ENCODE measurements around the gene GATA2. TPM values are rescaled to one million over a fixed set of nuclear protein-coding genes. Genes with fewer than 3 reads are reported as not detected.

Gene GATA2
- total RNA-seq, 1 donor from 2014 or later, result 0.10 TPM

DNA sequence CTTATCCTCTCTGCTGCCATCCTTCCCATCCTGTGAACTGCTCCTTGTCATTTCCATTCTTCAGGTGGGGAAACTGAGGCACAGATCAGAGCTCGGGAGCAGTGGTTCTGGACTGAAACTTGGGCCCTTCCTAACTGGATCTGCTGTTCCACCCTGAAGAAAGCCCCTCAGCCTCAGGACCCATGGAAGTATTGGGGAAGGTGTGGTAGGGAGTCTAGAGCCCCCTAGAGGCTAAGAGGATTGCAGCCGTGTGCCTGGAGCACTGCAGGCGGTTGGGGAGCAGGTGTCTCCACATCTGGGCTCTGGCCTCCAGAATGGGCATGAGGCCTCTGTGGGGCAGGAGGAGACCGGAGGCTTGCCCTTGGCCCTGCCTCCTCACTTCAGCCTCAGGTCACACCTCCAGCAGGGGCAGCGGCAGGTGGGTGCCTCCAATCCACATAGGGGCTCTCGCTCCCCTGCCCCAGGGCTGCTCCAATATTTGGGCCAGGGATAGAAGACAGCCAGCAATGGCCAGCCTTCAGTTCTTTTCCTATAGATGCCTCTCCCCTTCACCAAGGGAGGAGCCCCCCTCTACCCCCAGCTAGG is 54.4 kb downstream of the GATA2 start:
- TF ChIP-seq, protein P1, sequence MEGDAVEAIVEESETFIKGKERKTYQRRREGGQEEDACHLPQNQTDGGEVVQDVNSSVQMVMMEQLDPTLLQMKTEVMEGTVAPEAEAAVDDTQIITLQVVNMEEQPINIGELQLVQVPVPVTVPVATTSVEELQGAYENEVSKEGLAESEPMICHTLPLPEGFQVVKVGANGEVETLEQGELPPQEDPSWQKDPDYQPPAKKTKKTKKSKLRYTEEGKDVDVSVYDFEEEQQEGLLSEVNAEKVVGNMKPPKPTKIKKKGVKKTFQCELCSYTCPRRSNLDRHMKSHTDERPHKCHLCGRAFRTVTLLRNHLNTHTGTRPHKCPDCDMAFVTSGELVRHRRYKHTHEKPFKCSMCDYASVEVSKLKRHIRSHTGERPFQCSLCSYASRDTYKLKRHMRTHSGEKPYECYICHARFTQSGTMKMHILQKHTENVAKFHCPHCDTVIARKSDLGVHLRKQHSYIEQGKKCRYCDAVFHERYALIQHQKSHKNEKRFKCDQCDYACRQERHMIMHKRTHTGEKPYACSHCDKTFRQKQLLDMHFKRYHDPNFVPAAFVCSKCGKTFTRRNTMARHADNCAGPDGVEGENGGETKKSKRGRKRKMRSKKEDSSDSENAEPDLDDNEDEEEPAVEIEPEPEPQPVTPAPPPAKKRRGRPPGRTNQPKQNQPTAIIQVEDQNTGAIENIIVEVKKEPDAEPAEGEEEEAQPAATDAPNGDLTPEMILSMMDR (IDR thresholded peaks at IDR 0.05), result peak; percentile 59
- Mint-ChIP-seq H3K27me3 (ENCODE audit: low read depth) (peaks cover 52% of the 10 kb centered on the region), H3K36me3 (ENCODE audit: low read depth) (no peaks in the 10 kb centered on the region), H3K4me3 (ENCODE audit: unreplicated experiment) (no peak overlapping the region), H3K9me3 (ENCODE audit: low read depth) (peaks cover 5% of the 10 kb centered on the region), H3K27ac (ENCODE audit: unreplicated experiment) (no peak overlapping the region), H3K4me1 (ENCODE audit: low read depth) (peaks cover 9% of the 10 kb centered on the region)
- no peak for DNase-seq (ENCODE audit: low spot score)

- DNase-seq (ENCODE audit: low spot score), result no peak
- Mint-ChIP-seq H3K27me3 (ENCODE audit: low read depth) (peaks cover 57% of the 10 kb centered on the region), H3K4me3 (ENCODE audit: unreplicated experiment) (no peak overlapping the region), H3K4me1 (ENCODE audit: low read depth) (peaks cover 21% of the 10 kb centered on the region), H3K36me3 (ENCODE audit: low read depth) (no peaks in the 10 kb centered on the region), H3K9me3 (ENCODE audit: low read depth) (peaks cover 5% of the 10 kb centered on the region), H3K27ac (ENCODE audit: unreplicated experiment) (no peak overlapping the region)
- TF ChIP-seq, protein P1 (IDR thresholded peaks at IDR 0.05), result no peak
These were observed 56.8 kb downstream of the GATA2 start for GRCh38 chr3:128436214-128436613.

DNA sequence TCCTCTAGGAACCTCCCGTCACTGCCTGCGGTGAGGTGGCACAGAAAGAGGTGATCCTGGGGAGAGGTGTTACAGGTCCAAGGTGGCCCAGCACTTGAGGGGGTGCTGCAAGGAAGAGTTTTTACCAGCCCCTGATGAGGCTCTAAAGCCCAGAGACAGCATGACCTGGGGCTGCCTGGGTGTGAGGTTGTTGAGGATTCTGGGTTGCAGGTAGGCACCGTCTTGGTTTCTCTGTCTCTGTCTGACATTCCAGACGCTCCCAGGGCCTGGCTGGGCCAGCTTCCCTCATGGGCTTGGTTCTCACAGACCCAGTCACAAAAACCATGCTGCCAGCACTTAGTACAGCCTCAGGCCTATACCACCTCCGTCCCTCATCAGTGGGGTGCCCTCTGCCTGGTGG is 57.4 kb downstream of the GATA2 start:
- Mint-ChIP-seq H3K27me3 (ENCODE audit: low read depth) (peaks cover 63% of the 10 kb centered on the region), H3K4me3 (ENCODE audit: unreplicated experiment) (no peak overlapping the region), H3K4me1 (ENCODE audit: low read depth) (peaks cover 21% of the 10 kb centered on the region), H3K9me3 (ENCODE audit: low read depth) (peaks cover 5% of the 10 kb centered on the region), H3K36me3 (ENCODE audit: low read depth) (no peaks in the 10 kb centered on the region), H3K27ac (ENCODE audit: unreplicated experiment) (no peak overlapping the region)
- TF ChIP-seq, protein P1 (IDR thresholded peaks at IDR 0.05), result no peak
- no peak for DNase-seq (ENCODE audit: low spot score)

DNA sequence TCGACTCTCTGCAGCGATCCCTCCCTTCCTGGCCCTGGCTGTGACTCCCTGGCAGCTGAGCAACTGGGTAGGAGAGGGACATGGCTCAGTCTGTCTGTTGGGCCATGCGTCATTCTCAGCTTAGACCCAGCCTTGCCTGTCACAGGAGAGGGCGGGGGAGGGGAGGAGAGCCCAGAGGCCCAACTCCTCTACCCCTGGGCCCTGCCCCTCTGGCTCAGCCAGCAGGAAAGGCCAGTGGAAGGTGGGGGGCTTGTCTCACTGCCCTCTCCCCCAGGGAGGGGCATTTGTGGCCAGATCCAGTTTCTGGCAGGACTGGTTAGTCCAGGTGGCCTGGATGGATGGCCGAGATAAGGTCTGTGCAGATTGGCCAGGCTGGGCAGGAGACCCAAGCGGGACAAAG is 57.9 kb downstream of the GATA2 start:
- Mint-ChIP-seq H3K4me1 (ENCODE audit: low read depth) (peaks cover 21% of the 10 kb centered on the region), H3K9me3 (ENCODE audit: low read depth) (peaks cover 5% of the 10 kb centered on the region), H3K4me3 (ENCODE audit: unreplicated experiment) (no peak overlapping the region), H3K27ac (ENCODE audit: unreplicated experiment) (no peak overlapping the region), H3K27me3 (ENCODE audit: low read depth) (peaks cover 64% of the 10 kb centered on the region), H3K36me3 (ENCODE audit: low read depth) (no peaks in the 10 kb centered on the region)
- TF ChIP-seq, protein P1 (IDR thresholded peaks at IDR 0.05), result no peak
- no peak for DNase-seq (ENCODE audit: low spot score)

- no peak overlapping the region for H3K27ac Mint-ChIP-seq (ENCODE audit: unreplicated experiment)
- peaks cover 19% of the 10 kb centered on the region for H3K4me1 Mint-ChIP-seq (ENCODE audit: low read depth)
- H3K4me3 Mint-ChIP-seq (ENCODE audit: unreplicated experiment), result no peak overlapping the region
- H3K36me3 Mint-ChIP-seq (ENCODE audit: low read depth), result no peaks in the 10 kb centered on the region
- H3K27me3 Mint-ChIP-seq (ENCODE audit: low read depth), result peaks cover 65% of the 10 kb centered on the region
- DNase-seq (ENCODE audit: low spot score), result no peak
- TF ChIP-seq, protein P1 (IDR thresholded peaks at IDR 0.05), result no peak
- H3K9me3 Mint-ChIP-seq (ENCODE audit: low read depth), result peaks cover 5% of the 10 kb centered on the region
These were observed 58.5 kb downstream of the GATA2 start for GRCh38 chr3:128434524-128434923.

Data from chondrocyte (in vitro differentiated cells).